IMR-90 (cell line): ENCODE results near the gene WHRN.

Source experiments
- CEBPB ChIP-seq: IDR thresholded peaks from 2 replicates; pipeline ENCODE4 v1.6.1; 2012; ENCODE audit warnings: low read depth, low read length, improper control_type of control experiment
- CHD1 ChIP-seq: IDR thresholded peaks from 2 replicates; pipeline ENCODE4 v1.6.1; 2012; ENCODE audit warnings: low read depth, low read length, improper control_type of control experiment
- MXI1 ChIP-seq: IDR thresholded peaks from 2 replicates; pipeline ENCODE4 v1.6.1; 2012; ENCODE audit warnings: low read depth, mild to moderate bottlenecking, low read length, moderate library complexity, borderline replicate concordance
- POLR2A ChIP-seq: IDR thresholded peaks from 2 replicates; pipeline ENCODE4 v1.6.1; 2012; ENCODE audit warnings: mild to moderate bottlenecking, low read depth, low read length
- SMC3 ChIP-seq: fragments of 150-350 bp; IDR thresholded peaks from 2 replicates; pipeline ENCODE4 v1.6.1; 2016; ENCODE audit warnings: low read depth, mild to moderate bottlenecking, antibody characterized with exemption, low read length, moderate library complexity
- TF ChIP-seq, protein P1 (sequence below): conservative IDR thresholded peaks from 2 replicates; pipeline ENCODE4 v1.5.1; 2012; ENCODE audit warnings: mild to moderate bottlenecking, low read depth, low read length, improper control_type of control experiment
- TF ChIP-seq, protein P2 (sequence below): fragments of 150-350 bp; IDR thresholded peaks from 2 replicates; pipeline ENCODE4 v1.6.1; 2017; ENCODE audit warnings: mild to moderate bottlenecking, antibody characterized with exemption, low read length, low read depth

DNA sequence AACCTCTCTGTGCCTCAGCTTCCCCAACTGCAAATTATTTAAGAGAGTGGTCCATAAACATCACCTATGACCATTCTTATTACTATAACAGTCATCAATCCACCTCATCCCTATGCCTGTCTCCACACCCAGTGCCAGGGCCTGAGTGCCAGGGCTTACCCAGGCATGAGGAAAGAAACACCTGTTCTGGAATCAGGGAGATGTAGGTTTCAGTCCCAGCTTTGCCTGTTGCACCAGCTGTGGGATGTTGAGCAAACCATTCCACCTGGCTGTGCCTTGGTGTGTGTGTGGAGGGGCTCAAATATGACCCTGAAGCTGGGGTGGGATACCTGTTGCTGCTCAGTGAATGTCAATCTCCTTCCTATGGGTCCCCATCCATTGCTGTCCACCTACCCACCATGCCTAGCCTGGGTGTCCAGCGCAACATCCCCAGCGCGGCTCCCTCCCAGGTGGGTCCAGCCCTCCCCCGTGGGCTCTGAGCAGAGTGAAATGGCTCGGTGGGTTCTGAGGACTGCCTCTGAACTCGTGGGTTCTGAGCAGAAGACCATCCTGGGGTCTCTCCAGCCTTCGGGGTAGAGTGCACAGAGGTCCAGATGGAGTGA is 133.8 kb downstream of the WHRN start:
- TF ChIP-seq CHD1 = no peak
- TF ChIP-seq, protein P1, sequence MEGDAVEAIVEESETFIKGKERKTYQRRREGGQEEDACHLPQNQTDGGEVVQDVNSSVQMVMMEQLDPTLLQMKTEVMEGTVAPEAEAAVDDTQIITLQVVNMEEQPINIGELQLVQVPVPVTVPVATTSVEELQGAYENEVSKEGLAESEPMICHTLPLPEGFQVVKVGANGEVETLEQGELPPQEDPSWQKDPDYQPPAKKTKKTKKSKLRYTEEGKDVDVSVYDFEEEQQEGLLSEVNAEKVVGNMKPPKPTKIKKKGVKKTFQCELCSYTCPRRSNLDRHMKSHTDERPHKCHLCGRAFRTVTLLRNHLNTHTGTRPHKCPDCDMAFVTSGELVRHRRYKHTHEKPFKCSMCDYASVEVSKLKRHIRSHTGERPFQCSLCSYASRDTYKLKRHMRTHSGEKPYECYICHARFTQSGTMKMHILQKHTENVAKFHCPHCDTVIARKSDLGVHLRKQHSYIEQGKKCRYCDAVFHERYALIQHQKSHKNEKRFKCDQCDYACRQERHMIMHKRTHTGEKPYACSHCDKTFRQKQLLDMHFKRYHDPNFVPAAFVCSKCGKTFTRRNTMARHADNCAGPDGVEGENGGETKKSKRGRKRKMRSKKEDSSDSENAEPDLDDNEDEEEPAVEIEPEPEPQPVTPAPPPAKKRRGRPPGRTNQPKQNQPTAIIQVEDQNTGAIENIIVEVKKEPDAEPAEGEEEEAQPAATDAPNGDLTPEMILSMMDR = no peak
- TF ChIP-seq SMC3 = no peak
- no peak for TF ChIP-seq POLR2A
- no peak for TF ChIP-seq CEBPB
- TF ChIP-seq, protein P2, sequence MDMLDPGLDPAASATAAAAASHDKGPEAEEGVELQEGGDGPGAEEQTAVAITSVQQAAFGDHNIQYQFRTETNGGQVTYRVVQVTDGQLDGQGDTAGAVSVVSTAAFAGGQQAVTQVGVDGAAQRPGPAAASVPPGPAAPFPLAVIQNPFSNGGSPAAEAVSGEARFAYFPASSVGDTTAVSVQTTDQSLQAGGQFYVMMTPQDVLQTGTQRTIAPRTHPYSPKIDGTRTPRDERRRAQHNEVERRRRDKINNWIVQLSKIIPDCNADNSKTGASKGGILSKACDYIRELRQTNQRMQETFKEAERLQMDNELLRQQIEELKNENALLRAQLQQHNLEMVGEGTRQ = no peak
- no peak for TF ChIP-seq MXI1
